NT2/D1 (cell line): ENCODE data around the gene COMMD9.

ENCODE experiments used
- SUZ12 ChIP-seq: IDR thresholded peaks from 2 replicates; pipeline ENCODE4 v1.6.1; 2011; ENCODE audit not compliant: insufficient read length, insufficient read depth; ENCODE audit errors: extremely low read depth
- YY1 ChIP-seq: IDR thresholded peaks from 2 replicates; pipeline ENCODE4 v1.6.1; 2011; ENCODE audit not compliant: insufficient read length, insufficient read depth
- ZNF274 ChIP-seq: IDR thresholded peaks from 2 replicates; pipeline ENCODE4 v1.6.1; 2011; ENCODE audit warnings: mild to moderate bottlenecking, low read depth, low read length

GRCh38 chr11:36326524-36327419 is 37.5 kb upstream of the COMMD9 start:
- TF ChIP-seq SUZ12 (no peak), ZNF274 (no peak), YY1 (no peak)
